Stimulated activated CD8-positive, alpha-beta memory T cell treated with anti-CD3 and anti-CD28 coated beads, Interleukin-4, amount 100 ng/mL, for 48 hours (primary cell): ENCODE data around the gene C1orf50.
A peak's percentile ranks its signal among the peaks of the same experiment; 100 is the strongest.
"Not testable (repeated sequence)": the region's sequence is repeated elsewhere in the genome, so short reads cannot be mapped to it uniquely, and the experiment has no call there.

Experiments
- DNase-seq: peaks from one replicate; pipeline ENCODE4 v3.0.0-alpha.2; 2020

C1orf50 gene

DNA sequence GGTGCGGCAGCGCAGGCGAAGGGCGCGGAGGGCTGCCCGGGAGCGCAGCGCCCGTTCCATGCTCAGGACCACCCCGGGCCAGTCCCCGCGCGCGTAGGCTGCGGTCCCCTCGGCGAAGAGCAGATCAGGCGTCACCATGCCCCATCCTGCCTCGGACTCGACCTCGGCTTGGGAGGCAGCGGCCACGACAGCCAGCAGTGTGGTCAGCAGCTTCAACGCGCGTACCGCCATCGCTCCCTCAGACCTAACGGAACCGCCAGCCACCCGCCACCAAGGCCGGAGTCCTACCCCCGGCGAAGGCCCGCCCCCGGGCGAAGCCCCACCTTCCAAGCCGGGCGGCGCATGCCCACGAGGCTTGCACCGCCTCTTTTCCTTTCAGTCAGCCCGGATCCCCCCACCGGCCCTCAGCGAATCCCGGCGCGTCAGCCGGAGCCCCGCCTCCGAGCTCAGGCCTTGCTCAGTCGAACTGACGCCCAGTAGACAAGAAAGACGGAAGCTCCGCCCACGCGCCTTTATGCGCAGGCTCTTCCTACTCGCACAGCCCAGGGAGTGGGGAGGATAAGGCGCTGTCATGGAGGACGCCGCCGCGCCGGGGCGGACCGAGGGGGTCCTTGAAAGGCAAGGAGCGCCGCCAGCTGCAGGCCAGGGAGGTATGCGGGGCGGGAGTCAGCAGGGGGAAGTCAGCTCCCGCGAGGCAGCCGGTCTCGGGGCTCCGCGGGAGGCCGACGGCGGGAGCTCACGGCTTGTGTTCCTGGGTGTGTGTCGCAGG, at the start of gene C1orf50, which contains the start of gene P3H1:
Gene C1orf50 (plus strand): TSS at position 509 of the 769 bp plus-strand sequence. CDS start 63 bp downstream, at position 572.
Gene P3H1 (minus strand): TSS at position 288 of the 769 bp plus-strand sequence. CDS start 57 bp downstream, at position 231.
- peak; percentile 100 for DNase-seq

DNA sequence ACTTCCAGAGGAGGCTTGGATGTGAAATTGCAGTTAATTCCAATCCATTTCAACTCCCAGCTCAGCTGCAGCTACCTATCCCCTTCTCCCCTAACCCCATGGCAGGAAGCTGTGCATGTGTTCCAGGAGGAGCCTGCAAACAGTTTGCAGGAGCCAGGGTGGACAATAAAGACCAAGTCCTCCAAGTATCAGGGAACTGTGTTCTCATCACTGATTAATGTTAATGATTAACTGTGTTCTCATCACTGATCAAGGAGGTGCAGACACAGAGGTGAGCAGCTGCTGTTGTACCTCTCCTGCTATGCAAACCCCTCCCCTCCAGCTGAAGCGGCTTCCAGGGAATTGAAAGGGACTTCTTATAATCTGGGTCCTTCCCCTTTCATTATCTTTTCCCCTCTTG, 46.2 kb upstream of the C1orf50 start:
- no peak for DNase-seq

DNA sequence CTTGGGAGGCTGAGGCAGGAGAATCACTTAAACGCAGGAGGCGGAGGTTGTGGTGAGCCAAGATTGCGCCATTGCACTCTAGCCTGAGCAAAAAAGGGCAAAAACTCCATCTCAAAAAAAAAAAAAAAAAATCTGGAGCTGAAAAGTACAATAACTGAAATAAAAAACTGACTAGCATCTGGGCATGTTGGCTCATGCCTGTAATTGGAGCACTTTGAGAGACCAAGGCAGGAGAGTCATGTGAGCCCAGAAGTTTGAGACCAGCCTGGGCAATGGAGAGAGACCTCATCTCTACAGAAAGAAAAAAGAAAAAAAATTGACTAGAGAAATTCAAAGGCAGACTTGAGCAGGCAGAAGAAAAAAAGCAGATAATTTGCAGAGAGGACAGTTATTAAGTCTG, 45.1 kb upstream of the C1orf50 start:
- DNase-seq: no peak

DNA sequence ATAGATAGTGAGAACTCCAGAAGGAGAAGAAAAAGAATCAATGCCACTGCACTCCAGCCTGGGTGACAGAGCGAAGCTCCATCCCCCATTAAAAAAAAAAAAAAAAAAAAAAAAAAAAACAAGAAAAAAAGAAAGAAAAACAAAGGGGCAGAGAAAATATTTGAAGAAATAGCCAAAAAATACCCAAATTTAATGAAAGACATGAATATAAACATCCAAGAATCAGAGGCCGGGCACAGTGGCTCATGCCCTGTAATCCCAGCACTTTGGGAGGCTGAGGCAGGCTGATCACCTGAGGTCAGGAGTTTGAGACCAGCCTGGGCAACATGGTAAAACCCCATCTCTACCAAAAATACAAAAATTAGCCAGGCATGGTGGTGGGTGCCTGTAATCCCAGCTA, 44.6 kb upstream of the C1orf50 start:
- DNase-seq: not testable (repeated sequence)

DNA sequence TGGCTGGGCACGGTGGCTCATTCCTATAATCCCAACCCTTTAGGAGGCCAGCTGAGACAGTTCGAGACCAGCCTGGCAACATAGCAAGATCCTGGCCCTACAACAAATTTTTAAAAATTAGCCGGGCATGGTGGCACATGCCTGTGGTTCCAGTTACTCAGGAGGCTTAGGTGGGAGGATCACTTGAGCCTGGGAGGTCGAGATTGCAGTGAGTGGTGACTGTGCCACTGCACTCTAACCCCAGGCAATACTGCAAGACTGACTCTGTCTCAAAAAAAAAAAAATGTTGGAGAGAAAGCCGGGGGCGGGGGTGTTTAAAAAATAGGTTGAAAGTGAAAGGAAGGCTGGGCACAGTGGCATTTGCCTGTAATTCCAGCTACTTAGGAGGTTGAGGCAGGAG, 43.5 kb upstream of the C1orf50 start:
- DNase-seq: peak; percentile 24

DNA sequence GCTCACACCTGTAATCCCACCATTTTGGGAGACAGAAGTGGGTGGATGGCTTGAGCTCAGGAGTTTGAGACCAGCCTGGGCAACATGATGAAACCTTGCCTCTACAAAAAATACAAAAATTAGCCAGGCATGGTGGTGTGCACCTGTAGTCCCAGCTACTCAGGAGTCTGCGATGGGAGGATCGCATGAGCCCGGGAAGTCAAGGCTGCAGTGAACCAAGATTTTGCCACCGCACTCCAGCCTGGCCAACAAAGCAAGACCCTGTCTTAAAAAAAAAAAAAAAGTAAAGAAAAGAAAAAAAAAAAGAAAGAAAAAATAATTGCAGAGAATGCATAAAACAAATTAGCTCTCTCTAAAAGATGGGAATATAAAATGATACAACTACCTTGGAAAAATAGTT, 41.2 kb upstream of the C1orf50 start:
- peak; percentile 8 for DNase-seq

DNA sequence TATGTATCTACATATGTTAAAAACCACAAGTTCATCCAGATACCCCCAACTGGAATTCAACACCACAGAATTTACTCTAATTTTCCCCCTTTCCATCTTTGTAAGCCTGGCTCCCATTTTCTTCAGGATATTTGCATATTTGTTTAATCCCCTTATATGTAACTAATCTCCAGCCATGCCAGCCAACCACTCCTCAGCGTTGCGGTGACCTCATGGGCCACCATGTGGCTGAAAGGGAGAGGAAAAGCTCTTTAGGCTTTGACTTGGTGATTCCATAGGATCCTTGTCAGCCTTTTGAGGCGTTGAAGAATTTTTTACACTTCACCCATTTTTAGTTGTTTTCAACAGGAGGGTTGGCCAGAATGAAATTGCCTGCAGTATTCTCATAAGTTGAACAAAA, 37.0 kb upstream of the C1orf50 start:
- DNase-seq: peak; percentile 22

DNA sequence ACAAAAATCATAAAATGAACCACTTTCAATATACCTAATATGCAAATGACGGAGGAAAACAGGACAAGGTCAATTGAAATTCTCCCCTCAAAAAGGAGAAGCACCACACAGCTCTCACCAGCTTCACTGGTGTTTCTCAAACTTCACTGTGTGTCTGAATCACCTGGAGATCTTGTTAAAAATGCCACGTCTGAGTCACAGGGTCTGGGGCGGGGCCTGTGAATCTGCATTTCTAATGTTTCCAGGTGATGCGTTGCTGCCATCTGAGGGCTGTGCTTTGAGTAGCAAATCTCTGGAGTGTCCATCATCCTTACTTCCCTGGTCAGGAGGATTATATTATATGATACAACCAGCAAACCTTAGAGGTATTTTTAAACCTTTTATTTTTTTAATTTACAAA, 36.1 kb upstream of the C1orf50 start:
- DNase-seq: peak; percentile 76

DNA sequence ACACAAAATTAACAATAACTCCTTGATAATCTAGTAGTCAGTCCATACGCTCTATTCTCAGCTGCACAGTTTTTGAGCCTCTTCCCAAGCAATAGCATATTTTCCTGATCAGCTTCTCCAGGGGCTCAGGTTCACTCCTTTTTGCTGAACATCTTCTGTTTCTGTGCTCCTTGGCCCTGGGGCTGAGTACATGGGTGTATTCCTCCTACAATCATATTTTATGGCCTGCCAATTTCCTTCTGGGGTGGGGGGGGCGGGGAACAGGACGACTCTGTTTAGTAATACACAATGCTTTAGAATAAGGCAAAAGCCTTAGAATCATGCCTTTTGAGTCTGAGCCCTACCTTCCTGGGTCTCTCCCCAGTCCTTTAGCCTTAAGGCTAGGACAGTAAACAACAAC, 35.5 kb upstream of the C1orf50 start:
- peak; percentile 4 for DNase-seq

DNA sequence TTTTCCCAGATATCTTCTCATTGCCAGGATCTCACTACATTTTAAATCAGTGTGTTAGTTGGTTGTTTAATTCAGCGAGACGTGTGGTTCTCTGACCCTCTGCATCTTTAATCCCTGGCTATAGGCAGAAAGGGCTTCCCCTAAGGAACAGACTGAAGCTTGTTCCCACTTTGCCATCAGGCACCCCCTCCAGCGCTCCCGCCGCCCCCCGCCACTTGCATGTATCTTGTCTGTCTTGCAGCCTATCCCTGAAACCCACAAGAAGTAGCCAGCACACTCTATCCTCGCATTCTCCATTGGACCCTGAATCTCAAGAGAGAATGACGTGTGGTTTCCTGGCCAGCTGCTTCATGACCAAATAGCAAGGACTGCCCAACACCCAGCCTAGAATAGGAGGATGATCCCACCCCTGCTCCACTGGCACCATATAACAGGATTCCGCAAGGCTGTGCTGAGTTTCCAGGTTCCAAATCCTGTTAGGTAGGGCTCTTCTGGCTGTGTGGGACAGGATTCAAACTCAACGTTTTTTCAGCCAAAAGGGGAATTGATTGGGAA, 34.8 kb upstream of the C1orf50 start:
- peak; percentile 12 for DNase-seq

DNA sequence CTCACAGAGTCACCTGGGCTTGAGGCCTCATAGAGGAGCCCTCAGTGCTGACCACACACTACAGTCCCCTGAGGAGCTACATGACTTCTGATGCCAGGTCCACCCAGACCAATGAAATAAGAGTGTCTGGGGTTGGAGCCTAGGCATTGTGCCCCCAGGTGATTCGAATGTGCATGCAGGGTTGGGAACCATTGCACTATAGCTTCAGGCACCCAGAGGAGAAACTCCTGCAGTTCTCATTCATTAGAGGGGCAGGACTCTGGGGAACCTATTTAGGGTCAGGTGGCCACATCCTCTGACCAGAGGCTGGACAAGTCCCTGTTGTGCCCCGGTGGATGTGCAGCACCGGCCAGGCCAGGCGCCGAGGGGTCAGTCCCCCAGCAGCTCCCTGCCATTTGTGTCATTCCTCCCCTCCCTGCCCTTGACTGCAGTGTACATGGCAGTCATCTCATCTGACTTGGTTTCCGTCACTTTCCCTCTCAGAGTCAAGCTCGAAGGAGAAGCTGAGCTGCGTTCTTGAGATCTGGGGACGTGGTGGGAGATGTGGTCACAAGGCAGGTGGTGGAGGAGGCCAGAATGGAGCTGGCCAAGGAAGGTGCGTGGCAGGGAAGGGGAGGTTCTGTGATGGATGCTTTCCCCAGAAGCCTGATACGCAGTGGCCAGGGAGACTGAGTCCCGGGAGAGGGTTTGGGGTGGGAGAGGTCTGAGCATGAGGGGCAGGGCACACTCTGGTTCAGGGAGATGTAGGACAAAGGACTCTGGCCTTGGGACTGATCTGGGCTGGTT, 33.4 kb upstream of the C1orf50 start:
- peak; percentile 14 for DNase-seq

DNA sequence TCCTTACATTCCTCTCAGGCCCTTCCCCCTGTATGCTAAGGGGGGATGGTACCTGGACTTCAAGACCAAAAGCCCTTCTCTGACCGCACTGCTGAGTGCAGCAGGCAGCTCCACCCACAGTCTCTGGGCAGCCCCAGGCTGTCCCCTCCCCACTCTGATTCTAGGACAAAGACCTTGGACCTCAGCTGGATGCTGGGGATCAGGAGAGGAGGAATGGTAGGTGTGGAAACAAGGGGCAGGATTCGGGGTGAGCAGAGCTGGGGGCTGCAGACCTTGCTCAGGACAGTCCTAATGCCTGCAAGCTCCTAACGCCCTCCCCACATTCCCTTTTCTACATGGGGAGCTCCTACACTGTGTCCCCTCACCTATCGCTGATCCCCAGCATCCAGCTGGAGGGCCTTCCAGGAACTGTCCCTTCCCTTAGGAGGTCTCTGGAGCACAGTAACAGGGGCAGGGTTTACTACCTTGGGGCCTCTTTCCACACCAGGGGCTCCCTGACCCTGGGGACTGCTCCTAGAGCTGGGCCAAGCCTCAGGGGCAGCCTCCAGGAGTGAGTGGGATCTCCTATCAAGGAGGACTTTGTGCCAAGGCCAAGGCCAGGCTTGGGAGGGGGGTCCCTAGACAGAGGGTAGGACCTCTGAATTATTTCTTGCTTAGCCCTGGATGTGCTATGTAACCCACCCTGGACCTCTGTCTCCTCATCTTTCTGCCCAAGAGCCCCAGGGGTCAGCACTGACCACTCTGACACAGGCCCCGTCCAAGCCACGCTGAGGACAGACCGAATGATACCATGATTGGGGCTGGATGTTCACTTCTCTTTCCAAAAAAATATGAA, 32.6 kb upstream of the C1orf50 start:
- DNase-seq: peak; percentile 6

DNA sequence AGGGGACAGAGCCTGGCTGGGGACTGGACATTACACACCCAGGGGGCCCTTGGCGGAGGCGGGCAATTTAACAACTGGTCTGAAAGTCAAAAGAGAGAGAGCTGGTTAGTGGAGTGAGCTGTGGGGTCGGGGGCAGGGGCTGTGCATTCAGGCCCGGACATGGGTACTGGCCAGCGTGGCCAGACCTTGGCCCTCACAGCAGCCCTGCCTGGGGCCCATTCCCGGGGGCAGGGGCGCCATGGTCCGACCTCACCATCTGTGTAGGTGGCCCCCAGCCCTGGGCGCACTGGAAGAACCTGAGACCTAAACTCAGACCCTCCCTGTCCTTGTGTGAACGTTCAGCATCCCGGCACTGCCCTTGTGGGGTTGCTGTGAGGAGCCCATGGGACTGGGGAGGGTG, 32.0 kb upstream of the C1orf50 start:
- DNase-seq: peak; percentile 5

DNA sequence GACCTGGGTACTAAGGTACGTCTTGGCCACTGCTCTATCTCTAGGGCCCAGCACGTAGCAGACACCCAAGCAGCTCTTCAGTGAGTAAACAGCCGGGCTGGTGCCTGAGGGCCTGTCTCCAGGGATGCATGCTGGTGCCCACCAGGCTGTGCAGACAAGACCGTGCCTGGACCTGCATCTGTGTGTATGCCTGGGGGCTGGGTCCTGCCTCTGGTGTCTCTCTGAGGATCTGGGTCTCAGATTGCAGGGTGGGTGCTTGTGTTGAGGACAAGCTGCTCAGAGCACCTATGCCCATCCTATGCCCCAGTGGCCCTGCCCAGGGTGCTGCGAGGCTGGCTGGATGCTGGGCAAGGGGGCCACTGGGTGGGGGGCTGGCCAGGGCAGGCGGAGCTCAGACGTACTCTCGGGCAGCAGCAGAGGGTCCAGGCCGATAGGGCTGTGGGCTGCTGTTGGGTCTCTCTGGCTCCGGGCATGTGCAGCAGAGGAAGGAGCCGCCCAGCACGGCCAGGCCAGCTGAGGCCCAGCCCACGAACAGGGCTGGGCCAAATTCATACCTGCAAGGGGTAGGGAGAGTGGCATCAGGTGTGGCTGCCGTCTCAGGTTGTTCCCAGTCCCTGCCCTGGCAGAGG, 31.5 kb upstream of the C1orf50 start:
- DNase-seq: no peak

DNA sequence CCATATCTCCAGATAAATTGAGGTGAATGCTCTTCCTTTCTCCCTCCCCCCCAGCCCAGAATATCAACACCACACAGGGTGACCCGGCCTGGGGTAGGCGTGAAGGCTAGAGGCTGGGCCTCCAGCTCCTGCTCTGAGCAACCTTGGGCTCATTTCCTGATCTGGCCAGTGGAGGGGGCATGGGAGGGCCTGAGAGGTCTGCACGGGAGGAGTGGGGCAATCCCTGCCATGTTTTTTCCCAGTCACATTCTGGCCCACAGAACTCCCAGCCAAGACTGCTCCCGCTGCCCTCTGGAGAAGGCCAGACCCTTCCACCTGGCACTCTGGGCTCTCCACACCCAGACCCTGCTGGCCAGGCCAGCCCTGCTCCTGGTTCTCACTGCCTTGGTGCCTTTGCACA, 30.9 kb upstream of the C1orf50 start:
- peak; percentile 32 for DNase-seq

DNA sequence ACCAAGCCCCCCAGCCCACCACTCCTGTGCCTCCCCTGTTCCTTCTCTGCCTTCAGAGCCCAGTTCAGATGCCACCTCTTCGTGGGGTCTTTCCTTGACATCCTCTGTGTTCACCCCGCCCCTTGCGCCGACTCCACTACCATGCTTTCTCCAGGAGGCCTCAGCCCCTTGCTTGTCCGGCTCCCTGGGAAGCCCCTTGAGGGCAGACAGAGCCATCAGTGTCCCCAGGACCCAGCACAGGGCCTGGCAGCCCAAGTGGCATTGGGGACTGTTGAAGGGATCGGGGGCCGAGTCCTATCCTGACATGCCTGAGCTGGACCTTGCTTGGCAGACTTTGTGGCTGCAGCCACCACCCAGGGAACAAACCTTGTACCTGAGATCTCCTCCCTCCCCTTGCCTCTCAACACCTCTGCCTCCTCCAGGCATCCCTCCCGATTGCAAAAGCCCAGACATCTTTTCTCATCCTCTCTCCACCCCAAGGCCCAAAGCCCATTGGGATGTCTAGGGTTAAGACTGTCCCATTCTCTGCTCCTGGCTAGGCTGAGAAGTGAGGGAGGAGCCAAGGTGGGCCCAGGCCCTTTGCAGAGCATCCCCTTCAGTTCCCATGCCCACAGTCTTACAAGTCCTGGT, 30.4 kb upstream of the C1orf50 start:
- DNase-seq: no peak

DNA sequence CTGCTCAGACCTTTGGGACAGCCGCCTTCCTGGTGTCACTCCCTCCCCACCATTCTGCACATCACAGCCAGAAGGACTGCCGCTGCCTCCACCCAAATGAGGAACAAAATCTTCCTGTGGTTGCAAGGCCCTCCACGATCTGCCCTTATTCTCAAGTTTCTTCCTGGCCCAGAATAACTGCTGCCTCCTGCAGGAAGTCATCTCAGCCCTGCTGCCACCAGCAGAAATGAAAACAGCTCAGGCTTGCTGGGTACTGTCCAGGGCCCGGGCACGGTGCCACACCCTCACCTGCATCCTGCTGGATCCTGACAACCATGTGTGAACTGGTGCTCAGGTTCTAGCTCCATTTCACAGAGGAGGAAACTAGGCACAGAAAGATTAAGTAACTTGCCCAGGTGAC, 29.8 kb upstream of the C1orf50 start:
- DNase-seq: no peak

DNA sequence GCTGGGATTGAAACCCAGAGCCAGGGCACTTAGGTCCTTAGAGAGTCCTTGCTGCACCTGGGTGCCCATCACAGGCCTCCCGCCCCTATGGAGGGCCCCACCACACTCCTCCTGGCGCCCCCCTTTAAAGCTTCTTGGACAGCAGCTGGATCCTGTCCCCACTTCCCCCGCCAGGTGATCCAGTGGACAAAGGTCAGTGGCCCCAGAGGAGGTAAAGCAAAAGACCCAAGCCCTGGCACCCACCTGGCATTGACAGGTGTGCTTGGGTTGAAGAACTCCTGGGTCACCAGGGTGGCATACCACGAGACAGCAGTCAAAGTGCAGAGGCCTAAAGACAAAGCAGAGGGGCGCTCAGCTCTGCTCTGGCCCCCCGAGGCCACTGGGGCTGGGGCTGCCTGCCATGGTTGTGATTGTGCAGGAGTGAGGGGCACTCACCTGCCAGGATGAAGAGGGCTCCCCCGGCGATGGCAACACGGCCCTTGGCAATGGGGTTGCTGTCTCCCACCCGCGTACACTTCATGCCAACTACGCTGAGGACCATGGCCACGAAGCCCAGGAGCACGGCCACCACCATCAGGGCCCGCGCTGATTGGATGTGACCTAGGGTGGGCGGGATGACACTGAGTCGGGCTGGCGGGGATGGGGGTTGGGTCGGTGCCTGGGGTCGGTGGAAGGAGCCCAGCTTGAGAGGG, 28.9 kb upstream of the C1orf50 start:
- DNase-seq: no peak

DNA sequence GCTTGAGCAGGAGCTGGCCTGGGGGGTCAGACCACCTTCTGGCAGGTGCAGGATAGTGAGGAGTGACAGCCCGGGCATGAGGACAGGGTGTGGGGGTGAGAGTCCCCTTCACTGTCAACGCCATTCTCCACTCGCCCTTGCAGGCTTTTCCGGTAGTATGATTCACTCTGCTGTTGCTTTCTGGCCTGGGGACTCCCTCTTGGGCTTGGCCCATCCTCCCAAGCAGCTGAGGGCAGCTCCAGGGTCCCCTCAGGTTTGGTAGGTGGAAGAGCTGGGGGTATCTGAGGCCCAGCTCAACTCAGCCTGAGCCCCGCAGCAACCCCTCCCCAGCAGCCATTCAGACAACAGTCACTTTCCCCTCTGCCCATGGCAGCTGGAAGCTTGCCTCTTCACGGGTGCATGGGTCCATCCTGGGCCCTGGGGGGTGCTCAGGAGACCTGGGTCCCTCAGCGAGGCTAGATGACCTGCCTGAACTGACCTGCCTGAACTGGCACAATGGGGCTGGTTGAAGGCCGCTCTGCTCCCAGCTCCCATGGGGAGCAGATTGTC, 28.3 kb upstream of the C1orf50 start:
- DNase-seq: no peak

DNA sequence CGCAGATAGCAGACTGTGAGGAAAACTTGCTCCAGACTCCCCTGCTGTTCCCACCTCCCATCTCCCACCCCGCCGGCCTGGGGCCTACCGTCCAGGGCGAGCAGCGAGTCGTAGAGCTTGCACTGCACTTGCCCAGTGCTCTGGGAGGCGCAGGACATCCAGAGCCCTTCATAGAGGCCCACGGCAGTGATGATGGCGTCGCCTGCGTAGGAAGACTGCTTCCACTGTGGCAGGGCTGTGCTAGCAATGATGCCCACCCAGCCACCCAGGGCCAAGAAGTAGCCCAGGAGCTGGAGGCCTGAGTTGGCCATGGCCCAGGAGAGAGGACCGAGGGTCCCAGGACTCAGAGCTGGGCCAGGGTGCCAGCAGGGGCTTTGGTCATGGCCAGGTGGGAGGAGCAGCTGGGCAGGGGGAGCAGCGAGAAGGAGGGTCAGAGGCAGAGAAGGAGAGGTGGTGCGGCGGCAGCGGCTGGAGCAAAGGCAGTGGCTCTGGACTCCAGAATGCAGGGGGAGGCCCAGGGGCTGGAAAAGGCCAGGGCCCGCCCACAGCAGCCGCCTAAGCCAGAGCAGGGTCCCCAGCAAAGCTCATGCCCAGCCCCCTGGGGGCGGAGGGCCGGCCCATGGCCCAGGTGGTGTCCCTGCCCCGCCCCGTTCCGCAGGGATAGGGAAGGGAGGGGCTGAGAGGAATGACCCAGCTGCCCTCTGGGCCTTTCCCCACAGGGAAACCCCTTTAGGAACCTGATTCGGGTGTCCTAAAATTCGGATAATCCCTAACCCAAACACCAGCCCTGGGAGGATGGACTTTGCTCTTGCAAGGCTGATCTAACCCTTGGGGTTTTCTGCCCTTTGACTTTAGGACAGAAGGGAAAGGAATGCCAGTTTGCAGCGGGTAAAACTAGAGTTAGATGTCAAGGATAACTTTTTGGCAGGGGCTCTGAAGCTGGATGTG, 27.0 kb upstream of the C1orf50 start, which contains the start of gene CLDN19:
Gene CLDN19 (minus strand): TSS at position 484 of the 948 bp plus-strand sequence. CDS start 173 bp downstream, at position 311.
- no peak for DNase-seq
